Left lung (tissue), 14 donors: Measurements from ENCODE around the gene LOXL3. TPM values are rescaled to one million over a fixed set of nuclear protein-coding genes. Genes with fewer than 3 reads are reported as not detected.
A peak's percentile ranks its signal among the peaks of the same experiment; 100 is the strongest.

Experiments
- ATAC-seq: fragments of 200-7000 bp; cut with Tn5 transposase; one replicate; pipeline ENCODE4 v1.9.1; 2020; ENCODE audit warnings: moderate library complexity
- DNase-seq, 4 donors: peaks; one replicate each; pipeline ENCODE4 v3.0.0-alpha.2; 2013 to 2020
- H3K27ac ChIP-seq, 2 donors: fragments of 200-600 bp; sonication (generic) in 1 of 2; one replicate each; pipeline versions ENCODE4 v1.5.0 to v1.8.0; 2020 to 2021
- H3K27me3 ChIP-seq, 2 donors: fragments of 200-600 bp; sonication (generic) in 1 of 2; one replicate each; pipeline versions ENCODE4 v1.5.0 to v1.8.0; 2020 to 2021
- H3K36me3 ChIP-seq, 2 donors: fragments of 200-600 bp; sonication (generic) in 1 of 2; one replicate each; pipeline versions ENCODE4 v1.5.0 to v1.8.0; 2020 to 2021
- H3K4me1 ChIP-seq, 2 donors: fragments of 200-600 bp; one replicate each; pipeline ENCODE4 v1.8.0; 2021
- H3K4me3 ChIP-seq, 2 donors: fragments of 200-600 bp; sonication (generic) in 1 of 2; one replicate each; pipeline versions ENCODE4 v1.5.0 to v1.8.0; 2020 to 2021; ENCODE audit warnings: mild to moderate bottlenecking in 1 of 2
- H3K9me3 ChIP-seq, 2 donors: fragments of 200-600 bp; sonication (generic) in 1 of 2; one replicate each; pipeline versions ENCODE4 v1.5.0 to v1.8.0; 2020 to 2021
- CTCF ChIP-seq, 2 donors: fragments of 200-600 bp; sonication (generic) in 1 of 2; IDR thresholded peaks; one replicate each; pipeline versions ENCODE4 v1.5.0 to v1.8.0; 2021; ENCODE audit warnings: antibody characterized with exemption in 2 of 2
- intact Hi-C, 2 donors: fragments of 100-400 bp; cut with DNase I; formaldehyde crosslinking; loops; one replicate each; pipeline versions ENCODE4 v1.11.2 to v1.14.2; 2022
- long read RNA-seq, 12 donors: library from polyadenylated mRNA in 2 of 12; unstranded in 2 of 12; transcript quantifications; one replicate each; pipeline ENCODE4 v2.0.0 and lab custom pipeline, GENCODE V29; 2019 to 2026
- polyA plus RNA-seq, 6 donors: library from polyadenylated mRNA; unstranded; fragments of 120-200 nt; gene quantifications; one replicate each; pipeline ENCODE4 v1.2.1, GENCODE V29; 2013; ENCODE audit not compliant: insufficient read length in 6 of 6
- total RNA-seq, 2 donors: library from RNA; stranded (reverse); fragmentation: NEBNext Ultra II Directional; extraction: Animal tissue kit (Norgen Biotek cat#: 25700); gene quantifications; one replicate each; pipeline ENCODE4 v1.2.1, GENCODE V29; 2021
- donor health status: DM: no; HTN: yes; CAD: no.
- donor health status: DM: no; HTN: no; CAD: no.

Gene LOXL3
- total RNA-seq, result 10 to 100 TPM; 10.8 to 12.2 TPM
- 10 to 100 TPM in 2 of 6 donors, 1 to 10 TPM in 4; 8.4 to 10.7 (median 9.7) TPM for polyA plus RNA-seq
- long read RNA-seq, donor 1, partial matches to known transcripts, result 32 of 33 reads
- long read RNA-seq, donor 1, other reads (novel, unspliced or antisense), result 0 of 33 reads
- long read RNA-seq, donor 2, transcript LOXL3-201 (14 exons, 3,502 nt), result major isoform, 6 of 6 reads
- long read RNA-seq, donor 2, partial matches to known transcripts, result 0 of 6 reads
- long read RNA-seq, donor 2, other reads (novel, unspliced or antisense), result 0 of 6 reads
- long read RNA-seq, donor 3, partial matches to known transcripts, result 0 of 2 reads
- long read RNA-seq, donor 3, other reads (novel, unspliced or antisense), result 0 of 2 reads
- long read RNA-seq, donor 4, partial matches to known transcripts, result 1 of 4 reads
- long read RNA-seq, donor 4, other reads (novel, unspliced or antisense), result 1 of 4 reads
- long read RNA-seq, donor 5, partial matches to known transcripts, result 5 of 8 reads
- long read RNA-seq, donor 5, other reads (novel, unspliced or antisense), result 0 of 8 reads
- long read RNA-seq, donor 6, partial matches to known transcripts, result 6 of 9 reads
- long read RNA-seq, donor 6, other reads (novel, unspliced or antisense), result 0 of 9 reads
- long read RNA-seq, donor 7, partial matches to known transcripts, result 0 of 2 reads
- long read RNA-seq, donor 7, other reads (novel, unspliced or antisense), result 0 of 2 reads
- long read RNA-seq, donor 8, partial matches to known transcripts, result 0 of 1 reads
- long read RNA-seq, donor 8, other reads (novel, unspliced or antisense), result 0 of 1 reads
- long read RNA-seq, donor 9, result 0 reads
- long read RNA-seq, donor 10, partial matches to known transcripts, result 2 of 7 reads
- long read RNA-seq, donor 10, other reads (novel, unspliced or antisense), result 5 of 7 reads
- long read RNA-seq, donor 11, partial matches to known transcripts, result 11 of 16 reads
- long read RNA-seq, donor 11, other reads (novel, unspliced or antisense), result 0 of 16 reads
- long read RNA-seq, donor 12, partial matches to known transcripts, result 0 of 1 reads
- long read RNA-seq, donor 12, other reads (novel, unspliced or antisense), result 0 of 1 reads

- Histone ChIP-seq H3K27me3 (no peaks in the 10 kb centered on the region), H3K4me1 (peaks cover 13 to 59% of the 10 kb centered on the region in 2 donors), H3K4me3 (peak within 1 kb of the TSS; percentile 72 to 95), H3K27ac (peak within 1 kb of the TSS; percentile 84 to 93), H3K9me3 (no peaks in the 10 kb centered on the region), H3K36me3 (peaks cover 0 to 11% of the 10 kb centered on the region in 2 donors)
- no peak for TF ChIP-seq CTCF (IDR thresholded peaks at IDR 0.05)
- DNase-seq, result peak; percentile 88 to 97 (median 93)
- ATAC-seq, result peak; percentile 91
- intact Hi-C loops, result no loop called here
Measured at GRCh38 chr2:74553892-74554819, at the start of gene LOXL3, which contains the start of gene DOK1. TSS of gene LOXL3 (minus strand) at chr2:74553942. CDS start at chr2:74552634, 1,308 bp downstream. TSS of gene DOK1 (plus strand) at chr2:74554720. CDS start at chr2:74554755, 35 bp downstream.

GRCh38 chr2:74602586-74603281, 49.0 kb upstream of the LOXL3 start:
- no peaks in the 10 kb centered on the region for H3K9me3 ChIP-seq
- peak; percentile 52 for ATAC-seq
- no peak overlapping the region for H3K27ac ChIP-seq
- no peak for TF ChIP-seq CTCF (IDR thresholded peaks at IDR 0.05)
- H3K4me3 ChIP-seq, result no peak overlapping the region
- peaks cover 5 to 49% of the 10 kb centered on the region in 2 donors for H3K27me3 ChIP-seq
- no peaks in the 10 kb centered on the region for H3K4me1 ChIP-seq
- DNase-seq, result no peak
- no peaks in the 10 kb centered on the region for H3K36me3 ChIP-seq
- intact Hi-C loops, result no loop called here

GRCh38 chr2:74599676-74600075, 45.9 kb upstream of the LOXL3 start:
- H3K27me3 ChIP-seq, result peaks cover 10 to 54% of the 10 kb centered on the region in 2 donors
- no peaks in the 10 kb centered on the region for H3K9me3 ChIP-seq
- no peak overlapping the region for H3K4me3 ChIP-seq
- ATAC-seq (no peak), DNase-seq (no peak)
- H3K4me1 ChIP-seq, result no peaks in the 10 kb centered on the region
- no peak for TF ChIP-seq CTCF (IDR thresholded peaks at IDR 0.05)
- no peaks in the 10 kb centered on the region for H3K36me3 ChIP-seq
- intact Hi-C loops, result no loop called here
- no peak overlapping the region for H3K27ac ChIP-seq

GRCh38 chr2:74597410-74597809, 43.7 kb upstream of the LOXL3 start:
- H3K4me1 ChIP-seq, result no peaks in the 10 kb centered on the region
- H3K9me3 ChIP-seq, result no peaks in the 10 kb centered on the region
- intact Hi-C loops, result no loop called here
- ATAC-seq (no peak), DNase-seq (no peak)
- H3K36me3 ChIP-seq, result no peaks in the 10 kb centered on the region
- H3K27ac ChIP-seq, result no peak overlapping the region
- H3K27me3 ChIP-seq, result peaks cover 5 to 44% of the 10 kb centered on the region in 2 donors
- no peak overlapping the region for H3K4me3 ChIP-seq
- TF ChIP-seq CTCF (IDR thresholded peaks at IDR 0.05), result no peak
